HEK293 (cell line): ENCODE data around the gene SAMD8.
A peak's percentile ranks its signal among the peaks of the same experiment; 100 is the strongest.
"Not testable (repeated sequence)": the region's sequence is repeated elsewhere in the genome, so short reads cannot be mapped to it uniquely, and the experiment has no call there.

Source experiments
- CTCF ChIA-PET: fragments of 350-600 bp; formaldehyde crosslinking; extraction: SDS; loops from one replicate; lab custom pipeline; 2021; ENCODE audit warnings: antibody characterized with exemption; lab: Yijun Ruan, JAX
- POLR2A ChIA-PET: fragments of 300-600 bp; formaldehyde crosslinking; extraction: SDS; loops from one replicate; lab custom pipeline; 2020; ENCODE audit warnings: antibody characterized with exemption, inconsistent platforms; lab: Yijun Ruan, JAX
- H3K27ac ChIP-seq: fragments of 200-500 bp; sonication (Bioruptor generic); 2 replicates; pipeline ENCODE4 v1.5.1; 2014; ENCODE audit warnings: low read depth, low read length, control low read depth, inconsistent platforms; ENCODE audit errors: extremely low read depth
- H3K36me3 ChIP-seq, 2 experiments: fragments of 200-500 bp in 1 of 2; sonication (Bioruptor generic) in 1 of 2; 1 replicate in 1 of 2; 2 replicates in 1 of 2; pipeline ENCODE4 v1.5.1; 2014 to 2017; ENCODE audit warnings: inconsistent platforms in 2 of 2, low read length in 2 of 2; ENCODE audit not compliant: control insufficient read depth in 2 of 2, insufficient read depth in 1 of 2
- H3K4me1 ChIP-seq: fragments of 200-500 bp; sonication (Bioruptor generic); 2 replicates; pipeline ENCODE4 v1.5.1; 2014; ENCODE audit warnings: mild to moderate bottlenecking, low read length, inconsistent platforms; ENCODE audit not compliant: control insufficient read depth, insufficient read depth
- H3K4me3 ChIP-seq: 2 replicates; pipeline ENCODE4 v1.5.1; 2011; ENCODE audit warnings: low read depth, mild to moderate bottlenecking, control low read depth, low read length, moderate library complexity
- H3K9me3 ChIP-seq: fragments of 200-500 bp; sonication (Bioruptor generic); 2 replicates; pipeline ENCODE4 v1.5.1; 2014; ENCODE audit warnings: low read depth, low read length, inconsistent platforms; ENCODE audit not compliant: control insufficient read depth, insufficient read depth
- GLIS1 ChIP-seq: fragments of 450-650 bp; formaldehyde crosslinking; IDR thresholded peaks from 2 replicates; pipeline ENCODE4 v1.5.1; 2016; ENCODE audit warnings: missing biosample characterization, missing genetic modification characterization
- REPIN1 ChIP-seq: fragments of 450-650 bp; formaldehyde crosslinking; IDR thresholded peaks from 2 replicates; pipeline ENCODE4 v1.5.1; 2017; ENCODE audit warnings: missing biosample characterization, missing genetic modification characterization, low read depth
- ZBTB48 ChIP-seq: fragments of 450-650 bp; formaldehyde crosslinking; IDR thresholded peaks from 2 replicates; pipeline ENCODE4 v1.5.1; 2016; ENCODE audit warnings: missing biosample characterization, missing genetic modification characterization
- ZNF114 ChIP-seq: fragments of 450-650 bp; formaldehyde crosslinking; IDR thresholded peaks from 2 replicates; pipeline ENCODE4 v1.5.0; 2017; ENCODE audit warnings: missing biosample characterization, missing genetic modification characterization
- ZNF433 ChIP-seq: fragments of 450-650 bp; formaldehyde crosslinking; IDR thresholded peaks from 2 replicates; pipeline ENCODE4 v1.5.1; 2016; ENCODE audit warnings: missing biosample characterization, missing genetic modification characterization, low read depth
- ZNF48 ChIP-seq: fragments of 450-650 bp; formaldehyde crosslinking; IDR thresholded peaks from 2 replicates; pipeline ENCODE4 v1.5.1; 2016; ENCODE audit warnings: missing biosample characterization, missing genetic modification characterization
- ZNF514 ChIP-seq: fragments of 450-650 bp; formaldehyde crosslinking; IDR thresholded peaks from 2 replicates; pipeline ENCODE4 v1.5.1; 2016; ENCODE audit warnings: missing biosample characterization, missing genetic modification characterization
- ZNF549 ChIP-seq: fragments of 450-650 bp; IDR thresholded peaks from 2 replicates; pipeline ENCODE4 v1.5.1; 2018; ENCODE audit warnings: missing biosample characterization, missing genetic modification characterization, mild to moderate bottlenecking, inconsistent platforms, moderate library complexity
- ZNF623 ChIP-seq: fragments of 450-650 bp; formaldehyde crosslinking; IDR thresholded peaks from 2 replicates; pipeline ENCODE4 v1.5.1; 2016; ENCODE audit warnings: missing biosample characterization, missing genetic modification characterization
- ZNF624 ChIP-seq: fragments of 450-650 bp; formaldehyde crosslinking; IDR thresholded peaks from 2 replicates; pipeline ENCODE4 v1.5.1; 2017; ENCODE audit warnings: missing biosample characterization, missing genetic modification characterization
- ZNF843 ChIP-seq: fragments of 450-650 bp; formaldehyde crosslinking; IDR thresholded peaks from 2 replicates; pipeline ENCODE4 v1.5.1; 2016; ENCODE audit warnings: missing biosample characterization, missing genetic modification characterization
- ZXDB ChIP-seq: fragments of 450-650 bp; formaldehyde crosslinking; IDR thresholded peaks from 2 replicates; pipeline ENCODE4 v1.5.1; 2016; ENCODE audit warnings: missing biosample characterization, missing genetic modification characterization
- TF ChIP-seq, protein P1 (sequence below): fragments of 450-650 bp; formaldehyde crosslinking; IDR thresholded peaks from 2 replicates; pipeline ENCODE4 v1.5.1; 2017; ENCODE audit warnings: missing biosample characterization, missing genetic modification characterization
- TF ChIP-seq, protein P2 (sequence below): fragments of 450-650 bp; formaldehyde crosslinking; IDR thresholded peaks from 2 replicates; pipeline ENCODE4 v1.5.1; 2017; ENCODE audit warnings: missing biosample characterization, missing genetic modification characterization
- TF ChIP-seq, protein P3 (sequence below): fragments of 450-650 bp; formaldehyde crosslinking; IDR thresholded peaks from 2 replicates; pipeline ENCODE4 v1.5.1; 2016; ENCODE audit warnings: missing biosample characterization, missing genetic modification characterization, low read depth
- TF ChIP-seq, protein P4 (sequence below): fragments of 450-650 bp; formaldehyde crosslinking; IDR thresholded peaks from 2 replicates; pipeline ENCODE4 v1.5.1; 2016; ENCODE audit warnings: missing biosample characterization, missing genetic modification characterization
- TF ChIP-seq, protein P5 (sequence below): fragments of 450-650 bp; formaldehyde crosslinking; IDR thresholded peaks from 2 replicates; pipeline ENCODE4 v1.5.1; 2017; ENCODE audit warnings: missing biosample characterization, mild to moderate bottlenecking, missing genetic modification characterization, moderate library complexity
- TF ChIP-seq, protein P6 (sequence below): fragments of 450-650 bp; formaldehyde crosslinking; conservative IDR thresholded peaks from 2 replicates; pipeline ENCODE4 v1.5.1; 2016; ENCODE audit warnings: low read depth, missing biosample characterization, missing genetic modification characterization

SAMD8 gene

DNA sequence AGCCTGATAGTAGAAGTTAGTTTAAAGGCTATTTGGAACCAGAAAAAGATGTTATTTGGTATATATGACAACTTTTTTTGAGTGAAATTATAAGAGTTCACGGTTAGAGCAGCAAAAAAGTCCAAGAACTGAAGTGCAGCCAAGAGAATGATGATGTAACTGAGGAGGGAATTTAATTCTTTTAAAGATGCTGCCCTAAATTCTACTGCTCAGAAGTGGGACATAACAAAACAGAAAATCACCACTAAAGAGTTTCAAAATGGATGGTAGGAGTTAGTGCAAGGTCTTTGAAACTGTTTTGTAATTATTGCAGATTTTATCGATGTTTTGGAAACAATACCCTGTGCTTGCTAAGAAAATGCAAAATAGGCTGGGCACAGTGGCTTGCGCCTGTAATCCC, 6.5 kb downstream of the SAMD8 start:
- CTCF ChIA-PET, result interaction anchor here (0.6 kb wide), 1 partner anchor 42 kb away, joined by 3 read pairs; no protein-coding TSS in a partner anchor
- Histone ChIP-seq H3K9me3 (no peaks in the 10 kb centered on the region), H3K4me1 (peaks cover 21% of the 10 kb centered on the region), H3K27ac (no peak overlapping the region), H3K4me3 (no peak overlapping the region), H3K36me3 (no peaks in the 10 kb centered on the region; a peak in 1 of 3 replicates)
- TF ChIP-seq, protein P1, sequence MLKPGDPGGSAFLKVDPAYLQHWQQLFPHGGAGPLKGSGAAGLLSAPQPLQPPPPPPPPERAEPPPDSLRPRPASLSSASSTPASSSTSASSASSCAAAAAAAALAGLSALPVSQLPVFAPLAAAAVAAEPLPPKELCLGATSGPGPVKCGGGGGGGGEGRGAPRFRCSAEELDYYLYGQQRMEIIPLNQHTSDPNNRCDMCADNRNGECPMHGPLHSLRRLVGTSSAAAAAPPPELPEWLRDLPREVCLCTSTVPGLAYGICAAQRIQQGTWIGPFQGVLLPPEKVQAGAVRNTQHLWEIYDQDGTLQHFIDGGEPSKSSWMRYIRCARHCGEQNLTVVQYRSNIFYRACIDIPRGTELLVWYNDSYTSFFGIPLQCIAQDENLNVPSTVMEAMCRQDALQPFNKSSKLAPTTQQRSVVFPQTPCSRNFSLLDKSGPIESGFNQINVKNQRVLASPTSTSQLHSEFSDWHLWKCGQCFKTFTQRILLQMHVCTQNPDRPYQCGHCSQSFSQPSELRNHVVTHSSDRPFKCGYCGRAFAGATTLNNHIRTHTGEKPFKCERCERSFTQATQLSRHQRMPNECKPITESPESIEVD (tag by site-specific recombination), result peak; percentile 82
- TF ChIP-seq ZNF549, result peak; percentile 86
- no peak for TF ChIP-seq ZNF114 (tag by site-specific recombination)
- TF ChIP-seq, protein P2, sequence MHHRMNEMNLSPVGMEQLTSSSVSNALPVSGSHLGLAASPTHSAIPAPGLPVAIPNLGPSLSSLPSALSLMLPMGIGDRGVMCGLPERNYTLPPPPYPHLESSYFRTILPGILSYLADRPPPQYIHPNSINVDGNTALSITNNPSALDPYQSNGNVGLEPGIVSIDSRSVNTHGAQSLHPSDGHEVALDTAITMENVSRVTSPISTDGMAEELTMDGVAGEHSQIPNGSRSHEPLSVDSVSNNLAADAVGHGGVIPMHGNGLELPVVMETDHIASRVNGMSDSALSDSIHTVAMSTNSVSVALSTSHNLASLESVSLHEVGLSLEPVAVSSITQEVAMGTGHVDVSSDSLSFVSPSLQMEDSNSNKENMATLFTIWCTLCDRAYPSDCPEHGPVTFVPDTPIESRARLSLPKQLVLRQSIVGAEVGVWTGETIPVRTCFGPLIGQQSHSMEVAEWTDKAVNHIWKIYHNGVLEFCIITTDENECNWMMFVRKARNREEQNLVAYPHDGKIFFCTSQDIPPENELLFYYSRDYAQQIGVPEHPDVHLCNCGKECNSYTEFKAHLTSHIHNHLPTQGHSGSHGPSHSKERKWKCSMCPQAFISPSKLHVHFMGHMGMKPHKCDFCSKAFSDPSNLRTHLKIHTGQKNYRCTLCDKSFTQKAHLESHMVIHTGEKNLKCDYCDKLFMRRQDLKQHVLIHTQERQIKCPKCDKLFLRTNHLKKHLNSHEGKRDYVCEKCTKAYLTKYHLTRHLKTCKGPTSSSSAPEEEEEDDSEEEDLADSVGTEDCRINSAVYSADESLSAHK (tag by site-specific recombination), result peak; percentile 38; the same call in 1 of the 2 replicates
- TF ChIP-seq ZNF514 (tag by site-specific recombination), result no peak
- POLR2A ChIA-PET, result no interaction called here

DNA sequence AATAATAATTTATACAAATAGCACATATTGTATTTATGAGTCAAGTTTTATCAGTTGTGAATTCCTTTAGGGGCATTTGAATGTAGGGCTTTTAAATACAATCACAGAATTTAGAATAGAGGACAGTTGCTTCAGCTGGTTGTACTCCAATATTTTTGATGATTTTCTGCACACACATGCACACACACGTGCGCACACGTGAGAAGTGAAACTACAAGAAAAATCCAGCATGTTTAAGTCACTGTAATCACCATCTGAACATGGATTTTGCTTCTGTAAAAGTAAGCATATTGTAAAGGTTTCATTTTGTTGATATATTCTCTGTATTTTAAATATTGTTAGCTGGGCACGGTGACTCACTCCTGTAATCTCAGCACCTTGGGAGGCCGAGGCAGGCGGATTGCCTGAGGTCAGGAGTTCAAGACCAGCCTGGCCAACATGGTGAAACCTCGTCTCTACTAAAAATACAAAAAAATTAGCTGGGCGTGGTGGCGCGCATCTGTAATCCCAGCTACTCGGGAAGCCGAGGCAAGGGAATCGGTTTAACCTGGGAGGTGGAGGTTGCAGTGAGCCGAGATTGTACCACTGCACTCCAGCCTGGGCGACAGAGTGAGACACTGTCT, 8.1 kb downstream of the SAMD8 start:
- not testable (repeated sequence) for H3K9me3 ChIP-seq, H3K27ac ChIP-seq
- peak; percentile 34; the same call in 1 of the 2 replicates for TF ChIP-seq GLIS1 (tag by site-specific recombination)
- TF ChIP-seq, all 188 proteins: peak for 1; not testable (repeated sequence) for 187
- H3K4me3 ChIP-seq, H3K36me3 ChIP-seq, POLR2A ChIA-PET: not testable (repeated sequence)
- H3K4me1 ChIP-seq, result peaks cover 30% of the 10 kb centered on the region
- CTCF ChIA-PET, result interaction anchor here (0.6 to 0.8 kb wide), 2 partner anchors 9 to 14 kb away, joined by 3 read pairs; no protein-coding TSS in a partner anchor

DNA sequence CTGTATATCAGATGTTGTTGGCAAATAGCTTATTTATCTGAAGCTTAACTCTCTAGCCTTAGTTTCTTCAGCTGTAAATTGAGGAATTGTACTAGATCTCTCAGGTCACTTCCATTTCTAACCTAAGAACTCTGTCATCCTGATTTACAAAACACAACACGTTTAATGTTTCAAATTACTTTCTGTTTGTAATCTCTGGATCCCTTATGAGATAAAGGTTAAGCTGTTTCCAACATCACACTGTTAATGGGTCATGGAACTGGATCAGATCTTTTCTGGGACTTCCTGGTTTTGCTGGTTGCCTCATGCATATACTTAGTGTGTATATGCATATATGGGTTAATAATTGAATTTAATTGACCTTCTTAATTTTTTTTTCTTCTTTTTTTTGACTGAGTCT, 9.9 kb downstream of the SAMD8 start:
- H3K27ac ChIP-seq, result no peak overlapping the region
- H3K4me3 ChIP-seq, result no peak overlapping the region
- peaks cover 4% of the 10 kb centered on the region in 2 experiments; a peak in 2 of 3 replicates for H3K36me3 ChIP-seq
- H3K4me1 ChIP-seq, result peaks cover 24% of the 10 kb centered on the region
- CTCF ChIA-PET, result interaction anchor here (0.8 kb wide), 1 partner anchor 114 kb away, joined by 9 read pairs; the partner anchor contains the start of gene COMTD1
- no peaks in the 10 kb centered on the region for H3K9me3 ChIP-seq
- POLR2A ChIA-PET, result no interaction called here
- no peak for TF ChIP-seq REPIN1 (tag by site-specific recombination)
- TF ChIP-seq, protein P3, sequence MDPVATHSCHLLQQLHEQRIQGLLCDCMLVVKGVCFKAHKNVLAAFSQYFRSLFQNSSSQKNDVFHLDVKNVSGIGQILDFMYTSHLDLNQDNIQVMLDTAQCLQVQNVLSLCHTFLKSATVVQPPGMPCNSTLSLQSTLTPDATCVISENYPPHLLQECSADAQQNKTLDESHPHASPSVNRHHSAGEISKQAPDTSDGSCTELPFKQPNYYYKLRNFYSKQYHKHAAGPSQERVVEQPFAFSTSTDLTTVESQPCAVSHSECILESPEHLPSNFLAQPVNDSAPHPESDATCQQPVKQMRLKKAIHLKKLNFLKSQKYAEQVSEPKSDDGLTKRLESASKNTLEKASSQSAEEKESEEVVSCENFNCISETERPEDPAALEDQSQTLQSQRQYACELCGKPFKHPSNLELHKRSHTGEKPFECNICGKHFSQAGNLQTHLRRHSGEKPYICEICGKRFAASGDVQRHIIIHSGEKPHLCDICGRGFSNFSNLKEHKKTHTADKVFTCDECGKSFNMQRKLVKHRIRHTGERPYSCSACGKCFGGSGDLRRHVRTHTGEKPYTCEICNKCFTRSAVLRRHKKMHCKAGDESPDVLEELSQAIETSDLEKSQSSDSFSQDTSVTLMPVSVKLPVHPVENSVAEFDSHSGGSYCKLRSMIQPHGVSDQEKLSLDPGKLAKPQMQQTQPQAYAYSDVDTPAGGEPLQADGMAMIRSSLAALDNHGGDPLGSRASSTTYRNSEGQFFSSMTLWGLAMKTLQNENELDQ, result no peak
- no peak for TF ChIP-seq ZXDB (tag by site-specific recombination)
- no peak for TF ChIP-seq ZNF624 (tag by site-specific recombination)
- TF ChIP-seq, protein P4, sequence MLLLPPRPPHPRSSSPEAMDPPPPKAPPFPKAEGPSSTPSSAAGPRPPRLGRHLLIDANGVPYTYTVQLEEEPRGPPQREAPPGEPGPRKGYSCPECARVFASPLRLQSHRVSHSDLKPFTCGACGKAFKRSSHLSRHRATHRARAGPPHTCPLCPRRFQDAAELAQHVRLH (tag by site-specific recombination), result no peak
- TF ChIP-seq, protein P5, sequence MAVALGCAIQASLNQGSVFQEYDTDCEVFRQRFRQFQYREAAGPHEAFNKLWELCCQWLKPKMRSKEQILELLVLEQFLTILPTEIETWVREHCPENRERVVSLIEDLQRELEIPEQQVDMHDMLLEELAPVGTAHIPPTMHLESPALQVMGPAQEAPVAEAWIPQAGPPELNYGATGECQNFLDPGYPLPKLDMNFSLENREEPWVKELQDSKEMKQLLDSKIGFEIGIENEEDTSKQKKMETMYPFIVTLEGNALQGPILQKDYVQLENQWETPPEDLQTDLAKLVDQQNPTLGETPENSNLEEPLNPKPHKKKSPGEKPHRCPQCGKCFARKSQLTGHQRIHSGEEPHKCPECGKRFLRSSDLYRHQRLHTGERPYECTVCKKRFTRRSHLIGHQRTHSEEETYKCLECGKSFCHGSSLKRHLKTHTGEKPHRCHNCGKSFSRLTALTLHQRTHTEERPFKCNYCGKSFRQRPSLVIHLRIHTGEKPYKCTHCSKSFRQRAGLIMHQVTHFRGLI, result no peak
- no peak for TF ChIP-seq ZNF623 (tag by site-specific recombination)
- TF ChIP-seq, protein P6, sequence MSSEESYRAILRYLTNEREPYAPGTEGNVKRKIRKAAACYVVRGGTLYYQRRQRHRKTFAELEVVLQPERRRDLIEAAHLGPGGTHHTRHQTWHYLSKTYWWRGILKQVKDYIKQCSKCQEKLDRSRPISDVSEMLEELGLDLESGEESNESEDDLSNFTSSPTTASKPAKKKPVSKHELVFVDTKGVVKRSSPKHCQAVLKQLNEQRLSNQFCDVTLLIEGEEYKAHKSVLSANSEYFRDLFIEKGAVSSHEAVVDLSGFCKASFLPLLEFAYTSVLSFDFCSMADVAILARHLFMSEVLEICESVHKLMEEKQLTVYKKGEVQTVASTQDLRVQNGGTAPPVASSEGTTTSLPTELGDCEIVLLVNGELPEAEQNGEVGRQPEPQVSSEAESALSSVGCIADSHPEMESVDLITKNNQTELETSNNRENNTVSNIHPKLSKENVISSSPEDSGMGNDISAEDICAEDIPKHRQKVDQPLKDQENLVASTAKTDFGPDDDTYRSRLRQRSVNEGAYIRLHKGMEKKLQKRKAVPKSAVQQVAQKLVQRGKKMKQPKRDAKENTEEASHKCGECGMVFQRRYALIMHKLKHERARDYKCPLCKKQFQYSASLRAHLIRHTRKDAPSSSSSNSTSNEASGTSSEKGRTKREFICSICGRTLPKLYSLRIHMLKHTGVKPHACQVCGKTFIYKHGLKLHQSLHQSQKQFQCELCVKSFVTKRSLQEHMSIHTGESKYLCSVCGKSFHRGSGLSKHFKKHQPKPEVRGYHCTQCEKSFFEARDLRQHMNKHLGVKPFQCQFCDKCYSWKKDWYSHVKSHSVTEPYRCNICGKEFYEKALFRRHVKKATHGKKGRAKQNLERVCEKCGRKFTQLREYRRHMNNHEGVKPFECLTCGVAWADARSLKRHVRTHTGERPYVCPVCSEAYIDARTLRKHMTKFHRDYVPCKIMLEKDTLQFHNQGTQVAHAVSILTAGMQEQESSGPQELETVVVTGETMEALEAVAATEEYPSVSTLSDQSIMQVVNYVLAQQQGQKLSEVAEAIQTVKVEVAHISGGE (tag by site-specific recombination), result no peak
- TF ChIP-seq ZNF843 (tag by site-specific recombination), result no peak
- TF ChIP-seq ZNF433 (tag by site-specific recombination), result no peak
- TF ChIP-seq ZBTB48 (tag by site-specific recombination), result no peak
- no peak for TF ChIP-seq ZNF48 (tag by site-specific recombination)
